NT2/D1 (cell line): ENCODE data around the gene IL36B.

Source experiments
- SUZ12 ChIP-seq: IDR thresholded peaks from 2 replicates; pipeline ENCODE4 v1.6.1; 2011; ENCODE audit not compliant: insufficient read length, insufficient read depth; ENCODE audit errors: extremely low read depth
- YY1 ChIP-seq: IDR thresholded peaks from 2 replicates; pipeline ENCODE4 v1.6.1; 2011; ENCODE audit not compliant: insufficient read length, insufficient read depth
- ZNF274 ChIP-seq: IDR thresholded peaks from 2 replicates; pipeline ENCODE4 v1.6.1; 2011; ENCODE audit warnings: mild to moderate bottlenecking, low read depth, low read length

DNA sequence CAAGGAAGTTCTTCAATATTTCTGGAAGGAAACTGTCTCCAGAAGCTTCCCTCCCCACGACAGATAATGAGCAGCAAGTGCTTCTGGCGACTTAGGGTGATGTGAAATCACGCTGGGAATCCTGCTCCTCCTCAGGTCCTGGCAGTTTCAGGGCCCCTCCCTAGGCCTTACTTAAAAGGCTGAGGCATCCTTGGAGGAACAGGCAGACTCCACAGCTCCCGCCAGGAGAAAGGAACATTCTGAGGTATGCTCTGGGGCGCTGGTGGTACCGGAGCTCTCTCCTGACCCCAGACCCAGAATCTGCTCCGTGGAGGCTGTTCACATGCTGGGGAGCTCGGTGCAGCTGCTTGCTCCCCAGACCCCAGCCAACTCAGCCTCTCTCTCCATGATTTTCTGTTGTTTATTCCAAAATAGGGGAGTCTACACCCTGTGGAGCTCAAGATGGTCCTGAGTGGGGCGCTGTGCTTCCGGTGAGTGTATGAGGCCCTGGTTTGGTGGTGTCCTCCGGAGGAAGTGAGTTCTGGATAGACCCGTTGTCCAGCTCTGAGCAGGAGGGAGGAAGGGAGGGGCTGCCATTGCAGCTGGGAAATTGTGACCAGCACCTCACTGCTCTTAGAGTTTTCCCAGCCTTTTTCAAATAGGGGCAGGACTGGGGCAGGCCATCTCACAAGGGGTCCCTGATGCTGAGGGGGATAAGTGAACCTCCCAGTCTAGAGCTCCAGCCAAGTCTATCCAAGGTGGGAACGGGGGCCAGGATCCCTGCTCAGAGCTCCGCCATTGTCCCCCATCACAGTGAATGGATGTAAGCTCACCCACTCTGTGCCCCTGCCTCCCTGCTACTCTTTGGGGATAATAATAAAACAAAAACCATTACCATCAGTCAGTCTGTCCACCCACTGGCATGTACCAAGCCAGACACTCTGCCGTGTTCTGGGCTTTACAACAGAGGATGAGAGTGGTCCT is 6.6 kb upstream of the IL36B start, which contains the start of gene IL36RN:
- TF ChIP-seq SUZ12: no peak
- TF ChIP-seq ZNF274: no peak
- TF ChIP-seq YY1: no peak
